Mesothelial cell of epicardium (in vitro differentiated cells): Measurements from ENCODE around the gene USB1. TPM values are rescaled to one million over a fixed set of nuclear protein-coding genes. Genes with fewer than 3 reads are reported as not detected.

ENCODE experiments used
- DNase-seq, 2 experiments: peaks; one replicate each; pipeline ENCODE4 v3.0.0; 2021; ENCODE audit warnings: low spot score in 2 of 2; ENCODE audit not compliant: unreplicated experiment in 2 of 2
- H3K27ac Mint-ChIP-seq: 2 replicates; pipeline ENCODE4 v1.8.0; 2021; ENCODE audit warnings: mixed read lengths
- H3K27me3 Mint-ChIP-seq: 2 replicates; pipeline ENCODE4 v1.8.0; 2021; ENCODE audit warnings: low read depth, mixed read lengths
- H3K36me3 Mint-ChIP-seq: 2 replicates; pipeline ENCODE4 v1.8.0; 2021; ENCODE audit warnings: mixed read lengths
- H3K4me1 Mint-ChIP-seq: 2 replicates; pipeline ENCODE4 v1.8.0; 2021; ENCODE audit warnings: mixed read lengths
- H3K4me3 Mint-ChIP-seq: 2 replicates; pipeline ENCODE4 v1.8.0; 2021; ENCODE audit warnings: mild to moderate bottlenecking, moderate library complexity, mixed read lengths
- H3K9me3 Mint-ChIP-seq: 2 replicates; pipeline ENCODE4 v1.8.0; 2021; ENCODE audit warnings: mixed read lengths
- CTCF ChIP-seq: fragments of 200-600 bp; sonication (generic); IDR thresholded peaks from one replicate; pipeline ENCODE4 v1.5.0; 2021; ENCODE audit warnings: antibody characterized with exemption; ENCODE audit not compliant: unreplicated experiment
- total RNA-seq: library from RNA; stranded (reverse); gene quantifications from 3 replicates; pipeline ENCODE4 v1.2.1, GENCODE V29; 2021

The USB1 gene
- total RNA-seq, 1 donor from 2014 or later, result 38.3 TPM

- Mint-ChIP-seq H3K4me1 (peaks cover 1% of the 10 kb centered on the region), H3K9me3 (no peaks in the 10 kb centered on the region), H3K27ac (no peak overlapping the region), H3K27me3 (no peaks in the 10 kb centered on the region), H3K4me3 (no peak overlapping the region), H3K36me3 (no peaks in the 10 kb centered on the region)
- no peak for DNase-seq
- TF ChIP-seq CTCF, result no peak
These were observed 15.7 kb downstream of the USB1 start for GRCh38 chr16:58016840-58017446.

- Mint-ChIP-seq H3K9me3 (no peaks in the 10 kb centered on the region), H3K27me3 (no peaks in the 10 kb centered on the region), H3K4me3 (no peak overlapping the region), H3K36me3 (no peaks in the 10 kb centered on the region), H3K4me1 (peaks cover 17% of the 10 kb centered on the region), H3K27ac (no peak overlapping the region)
- no peak for DNase-seq
- TF ChIP-seq CTCF, result no peak
These were observed 17.6 kb downstream of the USB1 start for GRCh38 chr16:58018803-58019202.

- Mint-ChIP-seq H3K4me3 (no peak overlapping the region), H3K27me3 (peaks cover 7% of the 10 kb centered on the region), H3K36me3 (no peaks in the 10 kb centered on the region), H3K9me3 (no peaks in the 10 kb centered on the region), H3K4me1 (peaks cover 23% of the 10 kb centered on the region), H3K27ac (no peak overlapping the region)
- no peak for DNase-seq
- TF ChIP-seq CTCF, result no peak
These were observed 18.8 kb downstream of the USB1 start for GRCh38 chr16:58019866-58020538.

GRCh38 chr16:58020628-58021521 lies 19.7 kb downstream of the USB1 start:
- Mint-ChIP-seq H3K9me3 (no peaks in the 10 kb centered on the region), H3K27me3 (peaks cover 8% of the 10 kb centered on the region), H3K27ac (no peak overlapping the region), H3K4me3 (no peak overlapping the region), H3K4me1 (peaks cover 24% of the 10 kb centered on the region), H3K36me3 (no peaks in the 10 kb centered on the region)
- peak; percentile 64 for TF ChIP-seq CTCF
- DNase-seq, result peak in 1 of 2 experiments; percentile 72

DNA sequence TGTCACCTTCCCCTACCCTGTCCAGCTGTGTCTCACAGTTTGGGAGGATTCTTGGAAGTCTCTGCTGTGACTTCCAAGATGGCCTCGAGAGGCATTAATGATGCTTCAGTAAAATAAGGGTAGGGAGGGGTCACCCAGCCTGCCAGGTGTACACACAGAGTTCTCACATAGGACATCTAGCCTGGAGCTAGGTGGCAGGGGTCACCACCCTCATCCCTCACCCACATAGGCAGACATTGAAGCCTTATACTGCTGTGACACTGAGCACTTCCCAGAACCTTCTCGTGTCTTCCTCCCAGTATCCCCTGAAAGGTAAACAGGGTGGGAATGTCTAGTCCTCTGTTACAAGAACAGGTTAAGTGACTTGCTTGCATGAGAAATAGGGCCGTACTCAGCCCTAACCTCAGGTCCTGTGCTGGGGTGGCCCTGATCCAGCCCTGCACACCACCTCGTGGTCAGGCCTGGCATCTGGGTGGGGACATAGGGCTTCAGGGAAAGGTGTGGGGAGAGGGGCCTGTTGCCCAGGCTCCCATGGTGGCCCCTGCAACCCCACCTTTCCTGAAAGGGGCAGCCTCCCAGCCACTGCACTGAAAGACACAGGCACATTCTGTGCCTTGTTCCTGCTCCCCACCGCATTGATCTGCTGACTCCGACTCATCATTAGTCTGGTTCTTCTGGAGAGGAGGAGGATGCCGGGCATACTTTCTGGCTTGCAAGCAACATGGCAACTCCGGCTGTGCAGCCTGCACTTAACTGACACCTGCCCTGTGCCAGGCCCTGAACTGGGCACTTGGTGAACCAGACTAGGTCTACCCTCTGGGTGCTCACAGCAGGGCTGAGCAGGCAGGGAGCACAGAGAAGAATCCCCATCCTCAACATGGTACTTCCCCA lies 20.7 kb downstream of the USB1 start:
- no peak for DNase-seq
- peaks cover 8% of the 10 kb centered on the region for H3K27me3 Mint-ChIP-seq
- no peaks in the 10 kb centered on the region for H3K36me3 Mint-ChIP-seq
- no peak for TF ChIP-seq CTCF
- H3K4me1 Mint-ChIP-seq, result peaks cover 24% of the 10 kb centered on the region
- H3K4me3 Mint-ChIP-seq, result no peak overlapping the region
- no peak overlapping the region for H3K27ac Mint-ChIP-seq
- no peaks in the 10 kb centered on the region for H3K9me3 Mint-ChIP-seq
